ENCODE results near the gene ALK. TPM values are rescaled to one million over a fixed set of nuclear protein-coding genes. Genes with fewer than 3 reads are reported as not detected.

Gene ALK
- total RNA-seq, 2 experiments from 2014 or later, result not detected

DNA sequence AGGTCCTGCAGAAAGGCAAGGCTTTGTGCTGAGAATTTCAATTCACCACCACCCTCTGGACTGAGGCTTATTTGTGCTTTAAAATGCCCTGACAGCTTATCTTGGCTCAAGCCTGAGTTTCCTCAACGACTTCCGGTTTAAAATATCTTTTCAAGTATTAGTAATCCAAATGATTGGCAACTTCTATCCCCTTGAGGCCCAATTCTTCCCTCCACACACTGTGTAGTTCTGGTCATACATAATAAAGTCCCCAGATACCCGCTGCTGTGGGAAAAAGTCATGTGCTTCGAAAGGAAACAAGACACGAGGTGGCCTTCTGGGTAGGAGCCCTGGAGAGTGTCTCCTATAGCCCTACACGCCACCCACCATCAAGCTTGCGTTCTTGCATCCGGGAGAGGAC, 393.4 kb downstream of the ALK start:
- Mint-ChIP-seq H3K4me1 (peaks cover 4% of the 10 kb centered on the region), H3K36me3 (ENCODE audit: low read depth) (no peaks in the 10 kb centered on the region), H3K27ac (no peak overlapping the region), H3K27me3 (peaks cover 2% of the 10 kb centered on the region), H3K4me3 (no peak overlapping the region), H3K9me3 (no peaks in the 10 kb centered on the region)
- ChIA-PET CTCF (no interaction called here), POLR2A (no interaction called here)
- no peak for DNase-seq

DNA sequence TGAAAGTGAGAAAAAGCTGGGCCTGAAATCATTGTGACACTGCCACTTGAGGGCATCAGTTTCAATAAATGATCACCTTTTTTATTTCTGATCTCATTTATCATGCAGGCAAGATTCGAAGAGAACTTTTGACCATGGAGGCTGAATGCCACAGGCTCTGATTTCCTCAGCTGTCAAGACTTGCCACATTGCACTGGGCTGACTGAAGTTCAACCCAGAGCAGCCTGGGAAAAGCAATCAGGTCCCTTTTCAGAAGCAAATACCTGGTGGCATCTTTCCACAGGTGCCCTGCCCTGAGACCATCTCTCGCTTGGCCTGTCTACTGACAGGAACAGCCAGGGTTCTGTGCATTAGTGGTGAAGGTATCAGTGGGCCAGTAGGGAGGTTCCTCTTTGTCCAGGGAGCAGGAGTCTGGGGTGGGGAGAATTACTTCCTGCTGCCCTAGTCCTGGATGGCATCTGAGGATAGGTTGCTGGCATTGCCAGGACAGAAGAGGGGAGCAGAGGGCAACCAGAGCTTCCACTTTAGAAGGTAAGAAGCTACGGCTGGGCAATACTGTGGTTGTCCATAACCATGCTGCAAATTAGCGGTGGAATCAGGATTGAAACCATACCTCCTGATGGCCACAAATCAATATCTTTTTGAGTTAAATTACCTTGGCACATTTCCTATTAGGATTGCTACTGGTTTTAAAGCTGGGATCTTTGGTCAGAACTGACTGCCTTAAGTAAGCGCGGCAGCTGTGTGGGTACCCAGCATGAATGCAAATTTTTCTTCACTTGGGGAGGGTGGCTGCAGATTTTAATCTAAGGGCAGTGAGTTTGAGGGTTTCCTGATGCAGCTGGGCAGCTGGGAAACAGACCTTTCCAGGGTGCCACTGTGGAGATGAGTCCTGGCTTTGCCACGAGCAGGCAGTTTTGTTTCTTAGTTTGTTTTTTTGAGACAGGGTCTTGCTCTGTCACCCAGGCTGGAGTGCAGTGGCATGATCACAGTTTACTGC, 394.5 kb downstream of the ALK start:
- H3K27me3 Mint-ChIP-seq, result peaks cover 2% of the 10 kb centered on the region
- ChIA-PET CTCF (no interaction called here), POLR2A (no interaction called here)
- DNase-seq, result no peak
- no peak overlapping the region for H3K4me3 Mint-ChIP-seq
- no peaks in the 10 kb centered on the region for H3K9me3 Mint-ChIP-seq
- H3K27ac Mint-ChIP-seq, result no peak overlapping the region
- H3K36me3 Mint-ChIP-seq (ENCODE audit: low read depth), result no peaks in the 10 kb centered on the region
- H3K4me1 Mint-ChIP-seq, result peaks cover 4% of the 10 kb centered on the region

DNA sequence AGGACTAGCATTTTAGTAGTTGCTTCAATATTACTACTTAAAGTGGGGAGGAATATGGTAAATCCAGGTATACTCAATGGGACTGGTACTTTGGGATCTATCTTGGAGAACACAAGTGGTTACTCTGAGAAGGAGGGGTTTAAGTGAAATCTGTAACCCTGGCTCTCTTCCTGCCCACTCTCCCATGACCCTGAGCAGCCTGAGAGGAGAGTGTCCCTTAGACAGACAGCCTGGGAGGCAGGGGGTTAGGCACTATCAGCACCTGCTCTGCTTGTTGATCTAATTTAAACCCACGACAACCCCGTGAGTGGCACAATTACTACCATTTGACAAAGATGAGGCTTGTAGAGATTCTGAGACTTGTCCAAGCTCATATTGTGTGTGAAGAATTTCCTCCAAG, 395.5 kb downstream of the ALK start:
- DNase-seq, result no peak
- Mint-ChIP-seq H3K4me3 (no peak overlapping the region), H3K27me3 (peaks cover 2% of the 10 kb centered on the region), H3K36me3 (ENCODE audit: low read depth) (no peaks in the 10 kb centered on the region), H3K4me1 (peaks cover 4% of the 10 kb centered on the region), H3K9me3 (no peaks in the 10 kb centered on the region), H3K27ac (no peak overlapping the region)
- CTCF ChIA-PET, result no interaction called here
- POLR2A ChIA-PET, result no interaction called here

DNA sequence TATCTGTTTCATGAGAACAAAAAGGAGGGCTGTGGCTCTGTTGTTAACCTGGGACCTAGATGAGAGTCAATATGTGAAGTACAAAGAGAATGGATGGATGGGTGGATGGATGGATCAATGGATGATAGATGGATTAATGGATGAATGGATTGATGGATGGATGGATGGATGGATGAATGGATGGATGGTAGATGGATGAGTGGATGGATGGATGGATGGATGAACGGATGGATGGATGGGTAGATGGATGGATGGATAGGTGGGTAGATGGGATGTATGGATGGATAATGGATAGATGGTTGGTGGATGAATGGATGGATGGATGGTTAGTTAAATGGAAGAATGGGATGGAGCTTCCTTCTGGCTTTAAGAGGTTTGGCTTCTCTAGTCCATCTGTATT, 396.7 kb downstream of the ALK start:
- Mint-ChIP-seq H3K4me1 (peaks cover 4% of the 10 kb centered on the region), H3K4me3 (no peak overlapping the region), H3K27me3 (no peaks in the 10 kb centered on the region), H3K9me3 (no peaks in the 10 kb centered on the region), H3K36me3 (ENCODE audit: low read depth) (no peaks in the 10 kb centered on the region), H3K27ac (no peak overlapping the region)
- ChIA-PET CTCF (interaction anchor here (0.6 kb wide), 1 partner anchor 407 kb away, joined by 3 read pairs; no protein-coding TSS in a partner anchor), POLR2A (no interaction called here)
- DNase-seq, result no peak

DNA sequence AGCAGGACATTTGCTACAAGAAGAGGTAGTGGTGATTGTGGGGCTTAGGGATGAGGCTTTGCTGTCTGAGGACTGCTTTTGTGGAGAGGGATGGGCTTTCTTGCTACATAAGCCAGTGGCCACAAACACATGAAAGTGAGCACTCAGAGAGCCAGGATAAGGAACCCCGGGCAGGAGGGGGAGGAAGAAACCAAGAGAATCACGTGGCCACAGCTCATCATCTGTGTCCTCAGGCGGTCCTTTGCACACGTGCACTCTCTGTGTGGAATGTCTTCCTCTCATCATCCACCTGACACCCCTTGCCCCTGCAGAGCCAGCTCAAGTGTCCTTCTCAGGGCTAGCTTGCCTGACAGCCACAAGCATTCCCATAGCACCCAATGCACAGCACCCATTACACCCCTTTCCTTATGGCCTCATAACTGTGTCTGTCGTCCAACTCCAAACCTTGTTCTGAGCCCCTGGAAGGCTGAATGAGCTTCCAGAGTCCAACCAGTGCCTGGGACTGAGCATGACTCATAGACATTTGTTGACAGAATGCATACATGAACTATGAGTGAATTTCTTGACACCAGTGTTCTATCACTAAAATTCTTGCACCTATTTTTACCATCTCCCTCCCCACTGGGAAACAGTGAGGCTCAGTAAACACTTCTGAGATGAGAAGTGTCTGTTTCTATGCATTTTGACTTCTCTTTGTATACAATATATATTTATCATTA, 398.3 kb downstream of the ALK start:
- H3K4me1 Mint-ChIP-seq, result no peaks in the 10 kb centered on the region
- no peak overlapping the region for H3K4me3 Mint-ChIP-seq
- no peak overlapping the region for H3K27ac Mint-ChIP-seq
- H3K27me3 Mint-ChIP-seq, result no peaks in the 10 kb centered on the region
- H3K36me3 Mint-ChIP-seq (ENCODE audit: low read depth), result no peaks in the 10 kb centered on the region
- DNase-seq, result no peak
- ChIA-PET CTCF (interaction anchor here (0.6 kb wide), 1 partner anchor 457 kb away, joined by 3 read pairs; no protein-coding TSS in a partner anchor), POLR2A (no interaction called here)
- H3K9me3 Mint-ChIP-seq, result no peaks in the 10 kb centered on the region

- no peak for DNase-seq
- Mint-ChIP-seq H3K27me3 (no peaks in the 10 kb centered on the region), H3K9me3 (no peaks in the 10 kb centered on the region), H3K4me1 (no peaks in the 10 kb centered on the region), H3K4me3 (no peak overlapping the region), H3K36me3 (ENCODE audit: low read depth) (no peaks in the 10 kb centered on the region), H3K27ac (no peak overlapping the region)
- POLR2A ChIA-PET, result no interaction called here
- CTCF ChIA-PET, result no interaction called here
Measured at GRCh38 chr2:29520001-29520400, 401.4 kb downstream of the ALK start.

DNA sequence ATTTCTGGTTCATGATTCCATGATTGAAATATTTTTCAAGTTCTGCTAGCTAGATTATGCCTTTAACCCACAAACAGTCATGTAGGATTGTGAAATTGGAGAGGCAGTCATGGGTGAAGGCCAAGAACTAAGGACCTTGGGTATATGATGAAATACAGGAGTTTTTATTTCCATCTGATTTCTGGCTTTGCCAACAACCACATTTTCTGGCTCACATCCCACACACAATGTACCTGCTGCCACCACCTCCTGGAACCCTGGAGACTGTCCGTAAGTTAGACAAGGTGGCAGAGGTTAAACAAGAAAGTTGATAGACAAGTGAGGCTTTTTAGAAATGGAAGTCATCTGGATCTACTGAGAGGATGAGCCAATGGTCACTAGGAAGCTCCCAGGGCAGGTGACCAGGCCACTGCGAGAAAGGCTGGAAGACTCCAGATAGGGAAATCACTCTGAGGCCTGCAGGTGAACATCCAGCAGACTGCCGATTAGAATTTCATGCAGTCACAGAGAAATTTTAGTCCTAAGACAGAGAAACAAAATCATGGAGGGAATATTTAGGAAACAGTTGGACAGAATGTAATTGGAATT, 402.0 kb downstream of the ALK start:
- DNase-seq, result no peak
- H3K36me3 Mint-ChIP-seq (ENCODE audit: low read depth), result no peaks in the 10 kb centered on the region
- POLR2A ChIA-PET, result no interaction called here
- no peaks in the 10 kb centered on the region for H3K4me1 Mint-ChIP-seq
- H3K27ac Mint-ChIP-seq, result no peak overlapping the region
- no peak overlapping the region for H3K4me3 Mint-ChIP-seq
- no peaks in the 10 kb centered on the region for H3K27me3 Mint-ChIP-seq
- CTCF ChIA-PET, result no interaction called here
- no peaks in the 10 kb centered on the region for H3K9me3 Mint-ChIP-seq

DNA sequence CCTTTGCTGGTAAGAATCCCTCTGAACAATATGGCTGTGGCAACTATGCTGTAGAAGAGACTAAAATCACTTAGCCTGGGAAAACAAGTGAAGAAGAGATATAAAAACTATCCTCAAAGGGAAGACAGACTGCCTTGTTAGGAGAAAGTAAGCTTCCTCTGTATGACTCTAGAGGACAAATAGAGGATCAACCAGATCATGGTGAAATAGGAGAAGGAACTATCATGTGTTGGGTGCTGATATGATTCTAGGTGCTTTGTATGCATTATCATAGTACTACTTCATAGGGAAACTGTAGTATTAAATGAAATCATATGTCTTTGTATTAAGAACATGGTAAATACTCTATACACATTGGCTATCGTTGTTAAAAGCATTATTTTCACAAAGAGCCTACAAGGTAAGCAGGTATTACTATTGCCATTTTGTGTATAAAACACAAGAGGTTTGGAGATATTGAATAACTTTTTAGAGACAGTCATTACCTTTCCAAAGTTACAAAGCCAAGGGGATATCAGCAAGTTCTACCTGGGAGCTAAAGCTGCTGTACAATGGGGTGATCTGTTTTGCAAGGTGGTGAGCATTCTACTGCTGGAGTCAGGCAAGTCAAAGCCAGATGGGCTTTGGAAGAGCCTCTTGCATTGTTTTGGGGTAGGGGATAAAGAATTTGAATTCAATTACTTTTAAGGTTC, 402.6 kb downstream of the ALK start:
- no peak overlapping the region for H3K4me3 Mint-ChIP-seq
- H3K27ac Mint-ChIP-seq, result no peak overlapping the region
- H3K4me1 Mint-ChIP-seq, result no peaks in the 10 kb centered on the region
- ChIA-PET POLR2A (no interaction called here), CTCF (no interaction called here)
- H3K9me3 Mint-ChIP-seq, result no peaks in the 10 kb centered on the region
- no peak for DNase-seq
- no peaks in the 10 kb centered on the region for H3K36me3 Mint-ChIP-seq (ENCODE audit: low read depth)
- no peaks in the 10 kb centered on the region for H3K27me3 Mint-ChIP-seq

GRCh38 chr2:29518010-29518409, 403.4 kb downstream of the ALK start:
- Mint-ChIP-seq H3K4me1 (no peaks in the 10 kb centered on the region), H3K4me3 (no peak overlapping the region), H3K27me3 (no peaks in the 10 kb centered on the region), H3K9me3 (no peaks in the 10 kb centered on the region), H3K27ac (no peak overlapping the region), H3K36me3 (ENCODE audit: low read depth) (no peaks in the 10 kb centered on the region)
- DNase-seq, result no peak
- CTCF ChIA-PET, result no interaction called here
- POLR2A ChIA-PET, result no interaction called here

GRCh38 chr2:29517413-29517812, 404.0 kb downstream of the ALK start:
- H3K4me3 Mint-ChIP-seq, result no peak overlapping the region
- H3K4me1 Mint-ChIP-seq, result no peaks in the 10 kb centered on the region
- POLR2A ChIA-PET, result no interaction called here
- no peaks in the 10 kb centered on the region for H3K9me3 Mint-ChIP-seq
- no peaks in the 10 kb centered on the region for H3K27me3 Mint-ChIP-seq
- H3K36me3 Mint-ChIP-seq (ENCODE audit: low read depth), result no peaks in the 10 kb centered on the region
- DNase-seq, result no peak
- H3K27ac Mint-ChIP-seq, result no peak overlapping the region
- CTCF ChIA-PET, result no interaction called here

GRCh38 chr2:29516767-29517166, 404.6 kb downstream of the ALK start:
- Mint-ChIP-seq H3K36me3 (ENCODE audit: low read depth) (no peaks in the 10 kb centered on the region), H3K4me3 (no peak overlapping the region), H3K27ac (no peak overlapping the region), H3K27me3 (no peaks in the 10 kb centered on the region), H3K9me3 (no peaks in the 10 kb centered on the region), H3K4me1 (no peaks in the 10 kb centered on the region)
- ChIA-PET CTCF (no interaction called here), POLR2A (no interaction called here)
- no peak for DNase-seq

DNA sequence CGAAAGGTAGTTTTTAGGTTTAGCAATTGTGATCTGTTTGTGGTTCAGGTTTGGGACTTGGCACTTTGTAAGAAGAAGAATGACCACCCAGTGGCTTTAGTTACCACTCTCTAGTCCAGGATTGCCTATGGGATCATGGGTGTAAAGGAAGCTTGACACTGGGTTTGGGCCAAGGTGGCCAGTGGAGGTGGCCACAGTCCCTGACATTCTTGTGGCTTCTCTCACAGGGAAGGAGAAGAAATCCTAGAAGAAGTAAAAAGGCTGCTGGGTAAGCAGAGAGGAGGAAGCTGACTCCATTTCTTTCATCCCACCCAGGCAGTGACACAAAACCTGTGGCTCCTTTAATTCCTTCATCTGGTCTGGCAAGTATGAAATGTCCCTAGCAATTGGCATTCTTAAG, 411.5 kb downstream of the ALK start:
- Mint-ChIP-seq H3K4me3 (no peak overlapping the region), H3K27me3 (peaks cover 6% of the 10 kb centered on the region), H3K9me3 (peaks cover 3% of the 10 kb centered on the region), H3K4me1 (no peaks in the 10 kb centered on the region), H3K36me3 (ENCODE audit: low read depth) (no peaks in the 10 kb centered on the region), H3K27ac (no peak overlapping the region)
- ChIA-PET POLR2A (no interaction called here), CTCF (no interaction called here)
- DNase-seq, result no peak

DNA sequence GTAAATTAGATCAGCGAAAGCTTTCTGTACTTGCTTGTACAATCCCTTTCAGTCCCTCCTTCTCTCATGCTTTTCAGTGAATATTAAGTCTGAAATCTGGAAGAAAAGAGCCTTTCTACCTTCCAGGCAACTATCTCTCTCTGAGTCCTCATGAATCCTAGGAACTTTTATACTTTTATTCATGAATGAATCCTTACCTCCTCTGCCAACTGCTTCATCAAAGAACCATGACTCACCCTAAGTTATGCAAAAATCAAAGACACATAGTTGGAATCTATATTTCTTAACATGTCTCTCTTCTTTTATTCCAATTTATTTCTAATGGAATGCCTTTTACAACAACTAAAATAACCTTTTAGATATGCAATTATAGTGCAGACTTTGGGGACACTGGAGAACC, 412.0 kb downstream of the ALK start:
- no peaks in the 10 kb centered on the region for H3K4me1 Mint-ChIP-seq
- peaks cover 6% of the 10 kb centered on the region for H3K27me3 Mint-ChIP-seq
- DNase-seq, result no peak
- POLR2A ChIA-PET, result no interaction called here
- H3K36me3 Mint-ChIP-seq (ENCODE audit: low read depth), result no peaks in the 10 kb centered on the region
- H3K4me3 Mint-ChIP-seq, result no peak overlapping the region
- no peak overlapping the region for H3K27ac Mint-ChIP-seq
- CTCF ChIA-PET, result no interaction called here
- H3K9me3 Mint-ChIP-seq, result peaks cover 3% of the 10 kb centered on the region
